H1 (cell line): ENCODE data around the gene ENPP6. TPM values are rescaled to one million over a fixed set of nuclear protein-coding genes. Genes with fewer than 3 reads are reported as not detected.

Source experiments
- CTCF ChIA-PET: fragments of 300-600 bp; sonication (Branson Sonifier 250); formaldehyde crosslinking; loops from one replicate; lab custom pipeline; 2021; ENCODE audit not compliant: partially characterized antibody; lab: Charles Lee
- POLR2A ChIA-PET: fragments of 300-600 bp; sonication (Branson Sonifier 250); formaldehyde crosslinking; loops from one replicate; lab custom pipeline; 2021; ENCODE audit warnings: inconsistent platforms; ENCODE audit not compliant: partially characterized antibody; lab: Charles Lee
- DNase-seq, 2 experiments: peaks; one replicate each; pipeline versions ENCODE4 v3.0.0 to v3.0.0-alpha.2; 2010 to 2022; ENCODE audit warnings: low spot score in 2 of 2, low read depth in 1 of 2, mixed read lengths in 1 of 2
- FAIRE-seq: peaks from 2 replicates; lab custom pipeline; 2011; peaks lifted over from hg19 to GRCh38; lab: Jason Lieb, UNC
- H2AFZ ChIP-seq: 2 replicates; pipeline ENCODE4 v1.8.1; 2012; ENCODE audit warnings: low read length, inconsistent platforms
- H2AK5ac ChIP-seq: 2 replicates; pipeline ENCODE4 v1.6.1; 2013; ENCODE audit warnings: low read depth, low read length
- H2BK120ac ChIP-seq: replicated peaks from 2 replicates; pipeline ENCODE3; 2013; ENCODE audit warnings: low read depth, low read length, inconsistent platforms
- H2BK12ac ChIP-seq: 2 replicates; pipeline ENCODE4 v1.6.1; 2013; ENCODE audit warnings: low read depth, low read length
- H2BK15ac ChIP-seq: 2 replicates; pipeline ENCODE4 v1.6.1; 2013; ENCODE audit warnings: low read length
- H2BK20ac ChIP-seq: 2 replicates; pipeline ENCODE4 v1.6.1; 2013; ENCODE audit warnings: low read length
- H2BK5ac ChIP-seq: 2 replicates; pipeline ENCODE4 v1.6.1; 2013; ENCODE audit warnings: low read depth, low read length
- H3K14ac ChIP-seq: 2 replicates; pipeline ENCODE4 v1.6.1; 2013; ENCODE audit warnings: inconsistent platforms; ENCODE audit not compliant: insufficient read length
- H3K18ac ChIP-seq: 2 replicates; pipeline ENCODE4 v1.6.1; 2013; ENCODE audit warnings: low read length; ENCODE audit errors: extremely low read depth
- H3K23ac ChIP-seq: 2 replicates; pipeline ENCODE4 v1.6.1; 2013; ENCODE audit warnings: inconsistent platforms; ENCODE audit not compliant: insufficient read length
- H3K23me2 ChIP-seq: 2 replicates; pipeline ENCODE4 v1.6.1; 2013; ENCODE audit warnings: low read depth, low read length
- H3K27ac ChIP-seq: 2 replicates; pipeline ENCODE4 v1.6.1; 2011; ENCODE audit warnings: low read depth, low read length, inconsistent platforms
- H3K27me3 ChIP-seq, 4 experiments: replicated peaks in 1 of 4; 1 replicate in 1 of 4; 2 replicates in 3 of 4; pipeline versions ENCODE4 v1.6.1 to v1.8.1; 2011 to 2013; ENCODE audit warnings: low read length in 3 of 4, mild to moderate bottlenecking in 3 of 4, inconsistent platforms in 2 of 4, mixed read lengths in 2 of 4, moderate library complexity in 1 of 4; ENCODE audit not compliant: control insufficient read depth in 3 of 4, insufficient read depth in 3 of 4; ENCODE audit errors: extremely low read depth in 1 of 4
- H3K36me3 ChIP-seq, 4 experiments: 2 replicates each; pipeline versions ENCODE4 v1.6.1 to v1.8.1; 2011 to 2013; ENCODE audit warnings: mild to moderate bottlenecking in 4 of 4, low read length in 3 of 4, moderate library complexity in 2 of 4, control low read depth in 1 of 4, inconsistent platforms in 1 of 4; ENCODE audit not compliant: insufficient read depth in 4 of 4, control insufficient read depth in 2 of 4
- H3K4ac ChIP-seq: replicated peaks from 2 replicates; pipeline ENCODE3; 2013; ENCODE audit warnings: low read length, low read depth, mixed read lengths, inconsistent platforms; ENCODE audit not compliant: insufficient read length
- H3K4me1 ChIP-seq, 4 experiments: replicated peaks in 1 of 4; 1 replicate in 1 of 4; 2 replicates in 3 of 4; pipeline versions ENCODE4 v1.6.1 to v1.8.1; 2011 to 2013; ENCODE audit warnings: low read length in 3 of 4, inconsistent platforms in 2 of 4, mixed read lengths in 1 of 4; ENCODE audit not compliant: insufficient read depth in 4 of 4, control insufficient read depth in 3 of 4
- H3K4me2 ChIP-seq, 2 experiments: 2 replicates each; pipeline versions ENCODE4 v1.6.1 to v1.8.1; 2011 to 2013; ENCODE audit warnings: low read depth in 2 of 2, low read length in 2 of 2, control low read depth in 1 of 2, inconsistent platforms in 1 of 2, mild to moderate bottlenecking in 1 of 2; ENCODE audit not compliant: insufficient read depth in 1 of 2
- H3K4me3 ChIP-seq, 4 experiments: fragments of 200-600, 300-600 bp in 1 of 4; sonication (generic), shearing (Covaris generic), sonication (Bioruptor Twin) in 1 of 4; 2 replicates each; pipeline versions ENCODE4 v1.5.1 to v1.8.1; 2011 to 2016; ENCODE audit warnings: low read length in 4 of 4, low read depth in 3 of 4, control low read depth in 2 of 4, inconsistent platforms in 2 of 4, mild to moderate bottlenecking in 2 of 4, mixed read lengths in 1 of 4, moderate library complexity in 1 of 4; ENCODE audit not compliant: insufficient read depth in 2 of 4; ENCODE audit errors: extremely low read depth in 1 of 4
- H3K56ac ChIP-seq: replicated peaks from 2 replicates; pipeline ENCODE3; 2013; ENCODE audit warnings: low read depth, mild to moderate bottlenecking, mixed read lengths, low read length, inconsistent platforms; ENCODE audit not compliant: insufficient read length
- H3K79me1 ChIP-seq: 2 replicates; pipeline ENCODE4 v1.6.1; 2013; ENCODE audit warnings: low read depth, low read length, control low read depth
- H3K79me2 ChIP-seq, 2 experiments: 2 replicates each; pipeline versions ENCODE4 v1.6.1 to v1.8.1; 2012 to 2013; ENCODE audit warnings: low read length in 2 of 2, mild to moderate bottlenecking in 2 of 2, inconsistent platforms in 1 of 2; ENCODE audit not compliant: insufficient read depth in 2 of 2, control insufficient read depth in 1 of 2
- H3K9ac ChIP-seq, 4 experiments: replicated peaks in 1 of 4; 1 replicate in 1 of 4; 2 replicates in 3 of 4; pipeline versions ENCODE4 v1.6.1 to v1.8.1; 2011 to 2013; ENCODE audit warnings: low read depth in 3 of 4, low read length in 3 of 4, control low read depth in 2 of 4, mild to moderate bottlenecking in 2 of 4, moderate library complexity in 2 of 4, inconsistent platforms in 1 of 4; ENCODE audit errors: extremely low read depth in 1 of 4
- H3K9me3 ChIP-seq, 2 experiments: 2 replicates each; pipeline versions ENCODE4 v1.6.1 to v1.8.1; 2012 to 2013; ENCODE audit warnings: mild to moderate bottlenecking in 2 of 2, moderate library complexity in 2 of 2, control low read depth in 1 of 2, inconsistent platforms in 1 of 2, low read depth in 1 of 2, low read length in 1 of 2, mixed read lengths in 1 of 2; ENCODE audit not compliant: insufficient read depth in 2 of 2
- H4K20me1 ChIP-seq, 2 experiments: replicated peaks in 1 of 2; 2 replicates each; pipeline versions ENCODE3 to v1.8.1; 2011 to 2013; ENCODE audit warnings: inconsistent platforms in 2 of 2, low read length in 2 of 2, mild to moderate bottlenecking in 1 of 2; ENCODE audit not compliant: insufficient read depth in 2 of 2, control insufficient read depth in 1 of 2
- H4K5ac ChIP-seq: 2 replicates; pipeline ENCODE4 v1.6.1; 2013; ENCODE audit warnings: low read length, low read depth, mixed read lengths, inconsistent platforms; ENCODE audit not compliant: insufficient read length
- H4K8ac ChIP-seq: 2 replicates; pipeline ENCODE4 v1.8.0; 2013; ENCODE audit warnings: mild to moderate bottlenecking, moderate library complexity, low read length, inconsistent platforms; ENCODE audit not compliant: insufficient read depth; ENCODE audit errors: extremely low read depth
- H4K91ac ChIP-seq: replicated peaks from 2 replicates; pipeline ENCODE3; 2013; ENCODE audit warnings: low read length, mixed read lengths, inconsistent platforms; ENCODE audit not compliant: insufficient read length
- CBX8 ChIP-seq: fragments of 300-800, 300-1000 bp; sonication (generic); IDR thresholded peaks from 2 replicates; pipeline ENCODE4 v1.7.1; 2016; ENCODE audit warnings: low read depth, low read length, borderline replicate concordance
- CTBP2 ChIP-seq: IDR thresholded peaks from 2 replicates; pipeline ENCODE4 v1.7.0; 2011; ENCODE audit warnings: borderline replicate concordance, mild to moderate bottlenecking, moderate library complexity, mixed read lengths, low read length; ENCODE audit not compliant: insufficient read depth, insufficient read length
- GABPA ChIP-seq: IDR thresholded peaks from 2 replicates; pipeline ENCODE4 v1.6.1; 2011; ENCODE audit warnings: mild to moderate bottlenecking, low read length, moderate library complexity, borderline replicate concordance; ENCODE audit not compliant: insufficient read depth
- PHF8 ChIP-seq: fragments of 200-600 bp; sonication (generic); conservative IDR thresholded peaks from 2 replicates; pipeline ENCODE4 v1.7.1; 2012; ENCODE audit warnings: low read depth, mild to moderate bottlenecking, inconsistent platforms, low read length, moderate library complexity
- RFX5 ChIP-seq: IDR thresholded peaks from 2 replicates; pipeline ENCODE4 v1.6.1; 2011; ENCODE audit warnings: low read depth, low read length, improper control_type of control experiment, borderline replicate concordance
- SIX5 ChIP-seq: IDR thresholded peaks from 2 replicates; pipeline ENCODE4 v1.6.1; 2011; ENCODE audit warnings: mild to moderate bottlenecking, low read depth, low read length
- YY1 ChIP-seq: IDR thresholded peaks from 2 replicates; pipeline ENCODE4 v1.6.1; 2011; ENCODE audit warnings: low read depth, mild to moderate bottlenecking, low read length
- WGBS, 2 experiments: shearing (Covaris generic) in 1 of 2; methylation state at CpG; one replicate each; pipeline versions ENCODE4 v1.1.6 to v1.1.7; 2013 to 2015; ENCODE audit warnings: low lambda C conversion rate in 2 of 2, mixed read lengths in 2 of 2, inconsistent platforms in 1 of 2, low coverage in 1 of 2, missing lambda C conversion rate in 1 of 2; ENCODE audit not compliant: insufficient replicate concordance in 2 of 2, insufficient coverage in 1 of 2, insufficient read length in 1 of 2; ENCODE audit errors: extremely low coverage in 1 of 2, missing lambda C conversion rate in 1 of 2; 5-methylcytosine and 5-hydroxymethylcytosine counted together
- polyA plus RNA-seq, 7 experiments: library from polyadenylated mRNA; depleted of rRNA in 3 of 7; stranded (reverse) in 5 of 7; unstranded in 2 of 7; fragments of >200 nt in 5 of 7; fragments of 200-250 nt in 2 of 7; gene quantifications; 1 replicate in 5 of 7; 2 replicates in 1 of 7; 4 replicates in 1 of 7; pipeline versions ENCODE4 v1.2.1 to v1.2.3, GENCODE V29; 2011 to 2013; ENCODE audit warnings: missing spikeins in 2 of 7, mixed read lengths in 2 of 7
- total RNA-seq: library from RNA; stranded (reverse); fragmentation: NEBNext Ultra II Directional; extraction: Animal tissue kit (Norgen Biotek cat#: 25700); gene quantifications from 2 replicates; pipeline ENCODE4 v1.2.1, GENCODE V29; 2021
- TF ChIP-seq, protein P1 (sequence below): IDR thresholded peaks from 2 replicates; pipeline ENCODE4 v1.6.1; 2011; ENCODE audit warnings: low read length, improper control_type of control experiment

Gene ENPP6
- total and polyA plus RNA-seq, 2 of the 8 experiments (the other 6 are each of a cell fraction or from before 2014, with no cell fraction given), result 0.11 to 0.20 TPM

DNA sequence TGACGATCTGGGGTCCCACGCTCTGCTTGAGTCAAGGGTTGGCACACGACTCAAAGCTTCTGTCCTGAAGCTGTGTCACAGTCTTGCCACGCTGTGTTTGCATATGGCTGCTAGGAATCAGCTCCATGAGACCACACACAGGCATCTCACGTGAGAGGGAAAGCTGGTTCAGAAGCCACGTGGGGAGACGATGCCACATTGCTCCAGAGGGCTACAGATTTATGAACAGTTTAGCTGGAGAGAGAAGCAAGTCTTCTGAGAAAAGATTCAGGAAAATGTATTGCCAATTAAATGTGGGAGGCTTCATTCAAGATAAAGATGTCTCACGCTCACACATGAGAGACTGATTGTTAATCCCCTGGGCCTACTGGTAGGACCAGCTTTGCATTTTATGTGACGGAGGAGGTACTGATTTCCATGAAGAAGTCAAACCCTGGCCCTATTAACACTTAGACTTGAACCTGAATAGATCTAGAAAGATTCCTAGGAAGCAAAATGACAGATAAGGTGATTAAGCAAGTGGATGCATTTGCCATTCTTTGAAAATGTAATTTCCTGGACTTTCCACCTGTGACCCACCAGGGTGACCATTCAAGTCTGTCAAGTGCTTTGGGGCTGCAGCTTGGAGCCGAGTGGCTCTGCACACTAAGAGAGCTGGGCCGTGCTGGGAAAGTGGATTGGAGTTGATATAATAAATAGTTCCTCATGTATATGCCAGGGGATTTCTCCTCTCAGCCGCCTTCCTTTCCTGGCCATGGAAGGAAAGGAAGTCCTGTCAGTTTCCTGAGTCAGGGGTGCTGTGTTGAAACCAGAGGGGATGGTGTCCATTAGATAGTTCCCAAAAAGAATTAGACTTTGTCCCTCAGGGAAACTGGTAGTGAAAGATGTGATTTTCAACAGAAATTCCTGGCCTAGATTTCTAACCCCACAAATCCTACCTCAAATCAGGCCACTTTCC is 29.0 kb downstream of the ENPP6 start:
- POLR2A ChIA-PET, result no interaction called here
- no peak overlapping the region for H3K9ac ChIP-seq

More for the DNA sequence above, 29.0 kb downstream of the ENPP6 start:
- WGBS, 2 experiments, result 88% methylated on average over 12 of the region's 12 CpGs; no CpG with 5 or more reads in 1 of the 2 experiments
- Histone ChIP-seq H4K20me1 (no peaks in the 10 kb centered on the region), H3K56ac (no peak overlapping the region), H3K23me2 (no peaks in the 10 kb centered on the region), H3K4me3 (no peak overlapping the region), H2BK20ac (no peak overlapping the region), H4K5ac (no peak overlapping the region), H3K4ac (no peak overlapping the region), H2AFZ (no peak overlapping the region), H3K79me1 (no peaks in the 10 kb centered on the region), H3K9me3 (peaks cover 0 to 6% of the 10 kb centered on the region in 2 experiments; a peak in 2 of 4 replicates), H3K14ac (no peak overlapping the region), H3K79me2 (no peaks in the 10 kb centered on the region), H3K4me2 (no peak overlapping the region), H2BK12ac (no peak overlapping the region), H3K36me3 (0 out of 8 replicates have a peak, but pooled peaks cover 0 to 4% (median 0%) of the 10 kb centered on the region in 4 experiments), H2BK15ac (no peak overlapping the region), H4K91ac (no peak overlapping the region), H3K27ac (no peak overlapping the region), H4K8ac (no peak overlapping the region), H3K23ac (no peak overlapping the region), H2BK120ac (no peak overlapping the region), H3K27me3 (no peaks in the 10 kb centered on the region), H3K18ac (no peak overlapping the region), H2BK5ac (no peak overlapping the region), H3K4me1 (no peaks in the 10 kb centered on the region), H2AK5ac (no peak overlapping the region)
- DNase-seq (no peak), FAIRE-seq (no peak)
- no peak for TF ChIP-seq YY1
- TF ChIP-seq CTBP2, result no peak
- TF ChIP-seq GABPA, result no peak
- TF ChIP-seq CBX8, result no peak
- TF ChIP-seq RFX5, result no peak
- TF ChIP-seq PHF8, result no peak
- no peak for TF ChIP-seq SIX5
- TF ChIP-seq, protein P1, sequence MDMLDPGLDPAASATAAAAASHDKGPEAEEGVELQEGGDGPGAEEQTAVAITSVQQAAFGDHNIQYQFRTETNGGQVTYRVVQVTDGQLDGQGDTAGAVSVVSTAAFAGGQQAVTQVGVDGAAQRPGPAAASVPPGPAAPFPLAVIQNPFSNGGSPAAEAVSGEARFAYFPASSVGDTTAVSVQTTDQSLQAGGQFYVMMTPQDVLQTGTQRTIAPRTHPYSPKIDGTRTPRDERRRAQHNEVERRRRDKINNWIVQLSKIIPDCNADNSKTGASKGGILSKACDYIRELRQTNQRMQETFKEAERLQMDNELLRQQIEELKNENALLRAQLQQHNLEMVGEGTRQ, result no peak
- CTCF ChIA-PET, result no interaction called here
